GM12878 (cell line): ENCODE results near the gene RNASE12. TPM values are rescaled to one million over a fixed set of nuclear protein-coding genes. Genes with fewer than 3 reads are reported as not detected.
A peak's percentile ranks its signal among the peaks of the same experiment; 100 is the strongest.

Source experiments
- ATAC-seq: fragments of 200-7000 bp; cut with Tn5 transposase; 3 replicates; pipeline ENCODE4 v1.9.1; 2020; ENCODE audit warnings: mild to moderate bottlenecking, moderate library complexity
- BruUV-seq: library from RNA; stranded (reverse); fragments of 400-500 nt; replicated peaks from 2 replicates; lab custom pipeline; 2021; lab: Mats Ljungman, UMichigan
- CTCF ChIA-PET: fragments of 300-600 bp; sonication (Branson Sonifier 250); formaldehyde crosslinking; extraction: SDS; loops from one replicate; lab custom pipeline; 2021; ENCODE audit warnings: inconsistent platforms; lab: Yijun Ruan, JAX
- POLR2A ChIA-PET: fragments of 350-600 bp; formaldehyde crosslinking; extraction: SDS; loops from one replicate; lab custom pipeline; 2021; ENCODE audit warnings: inconsistent platforms; lab: Charles Lee
- RAD21 ChIA-PET: fragments of 300-600 bp; sonication (Branson Sonifier 250); formaldehyde crosslinking; loops from one replicate; lab custom pipeline; 2023; ENCODE audit warnings: antibody characterized with exemption; ENCODE audit not compliant: unreplicated experiment; lab: Charles Lee
- SMC1A ChIA-PET: fragments of 300-600 bp; sonication (Branson Sonifier 250); formaldehyde crosslinking; loops from one replicate; lab custom pipeline; 2023; ENCODE audit not compliant: unreplicated experiment, uncharacterized antibody; lab: Charles Lee
- DNase-seq: peaks from one replicate; pipeline ENCODE4 v3.0.0-alpha.2; 2011; ENCODE audit warnings: low read depth, low spot score
- FAIRE-seq: peaks from 3 replicates; lab custom pipeline; 2011; peaks lifted over from hg19 to GRCh38; lab: Jason Lieb, UNC
- H2AFZ ChIP-seq: 2 replicates; pipeline ENCODE4 v1.6.0; 2011; ENCODE audit warnings: low read depth, low read length, control low read depth; ENCODE audit not compliant: control insufficient read depth
- H3K27ac ChIP-seq: 2 replicates; pipeline ENCODE4 v1.5.1; 2011; ENCODE audit warnings: control low read depth; ENCODE audit not compliant: control insufficient read depth, insufficient read depth
- H3K27me3 ChIP-seq, 2 experiments: replicated peaks in 1 of 2; 2 replicates each; pipeline versions ENCODE4 v1.6.0 to v1.6.1; 2011; ENCODE audit warnings: low read length in 1 of 2; ENCODE audit not compliant: control insufficient read depth in 2 of 2, insufficient read depth in 2 of 2
- H3K36me3 ChIP-seq, 2 experiments: 2 replicates each; pipeline ENCODE4 v1.5.1; 2011; ENCODE audit warnings: low read length in 1 of 2; ENCODE audit not compliant: control insufficient read depth in 2 of 2, insufficient read depth in 2 of 2
- H3K4me1 ChIP-seq: 2 replicates; pipeline ENCODE4 v1.6.1; 2011; ENCODE audit warnings: mild to moderate bottlenecking, low read length, moderate library complexity, mixed read lengths; ENCODE audit not compliant: control insufficient read depth, insufficient read depth
- H3K4me2 ChIP-seq: 2 replicates; pipeline ENCODE4 v1.6.0; 2011; ENCODE audit warnings: control low read depth; ENCODE audit not compliant: control insufficient read depth, insufficient read depth
- H3K4me3 ChIP-seq: fragments of 200-600 bp; sonication (generic); 2 replicates; pipeline ENCODE4 v1.5.1; 2016
- H3K79me2 ChIP-seq: 2 replicates; pipeline ENCODE4 v1.6.0; 2011; ENCODE audit warnings: low read length; ENCODE audit not compliant: control insufficient read depth, insufficient read depth
- H3K9ac ChIP-seq: 2 replicates; pipeline ENCODE4 v1.8.0; 2011; ENCODE audit warnings: low read length, control low read depth, mixed read lengths; ENCODE audit not compliant: control insufficient read depth, insufficient read depth
- H3K9me3 ChIP-seq: replicated peaks from 3 replicates; pipeline ENCODE4 v1.5.1; 2011; ENCODE audit warnings: mild to moderate bottlenecking, low read length; ENCODE audit not compliant: control insufficient read depth, insufficient read depth
- H4K20me1 ChIP-seq: 2 replicates; pipeline ENCODE4 v1.6.0; 2011; ENCODE audit not compliant: control insufficient read depth, insufficient read depth
- ASH2L ChIP-seq: fragments of 300-600, 200-600 bp; sonication (generic); IDR thresholded peaks from 2 replicates; pipeline ENCODE4 v1.6.1; 2017; ENCODE audit warnings: low read depth, mild to moderate bottlenecking, borderline replicate concordance
- CTCF ChIP-seq, 3 experiments: IDR thresholded peaks in 2 of 3; conservative IDR thresholded peaks in 1 of 3; 2 replicates each; pipeline ENCODE4 v1.5.1; 2011; ENCODE audit warnings: low read depth in 3 of 3, low read length in 3 of 3, mild to moderate bottlenecking in 3 of 3, control low read depth in 2 of 3, moderate library complexity in 2 of 3, inconsistent platforms in 1 of 3, mixed read lengths in 1 of 3; ENCODE audit not compliant: control insufficient read depth in 2 of 3, insufficient read depth in 1 of 3; ENCODE audit errors: extremely low read depth in 1 of 3
- EP300 ChIP-seq, 2 experiments: fragments of 150-350 bp in 1 of 2; IDR thresholded peaks; 2 replicates each; pipeline ENCODE4 v1.6.1; 2011 to 2012; ENCODE audit warnings: low read depth in 2 of 2, low read length in 2 of 2, borderline replicate concordance in 1 of 2, improper control_type of control experiment in 1 of 2, inconsistent platforms in 1 of 2; ENCODE audit not compliant: control insufficient read depth in 1 of 2
- FOXM1 ChIP-seq: IDR thresholded peaks from 2 replicates; pipeline ENCODE4 v1.6.1; 2012; ENCODE audit warnings: low read depth, mild to moderate bottlenecking, inconsistent platforms, low read length, moderate library complexity
- IRF5 ChIP-seq: fragments of 450-650 bp; IDR thresholded peaks from 2 replicates; pipeline ENCODE4 v1.6.1; 2017; ENCODE audit warnings: borderline replicate concordance
- JUND ChIP-seq: IDR thresholded peaks from 2 replicates; pipeline ENCODE4 v1.6.1; 2012; ENCODE audit warnings: low read depth, mild to moderate bottlenecking, low read length, improper control_type of control experiment, moderate library complexity
- MLLT1 ChIP-seq: fragments of 450-650 bp; IDR thresholded peaks from 2 replicates; pipeline ENCODE4 v1.6.1; 2016; ENCODE audit warnings: mild to moderate bottlenecking
- MTA2 ChIP-seq: fragments of 450-650 bp; IDR thresholded peaks from 2 replicates; pipeline ENCODE4 v1.6.1; 2016; ENCODE audit warnings: low read depth, mild to moderate bottlenecking, moderate library complexity
- NFIC ChIP-seq: IDR thresholded peaks from 2 replicates; pipeline ENCODE4 v1.6.1; 2012; ENCODE audit warnings: low read depth, mild to moderate bottlenecking, inconsistent platforms, low read length, moderate library complexity
- NFYB ChIP-seq: IDR thresholded peaks from 2 replicates; pipeline ENCODE4 v1.6.1; 2011; ENCODE audit warnings: low read depth, mild to moderate bottlenecking, low read length, improper control_type of control experiment, moderate library complexity; ENCODE audit not compliant: insufficient read depth
- NR2C2 ChIP-seq: IDR thresholded peaks from 2 replicates; pipeline ENCODE4 v1.6.1; 2011; ENCODE audit warnings: borderline replicate concordance, low read depth; ENCODE audit not compliant: control insufficient read depth, insufficient read length
- SMAD5 ChIP-seq: IDR thresholded peaks from 2 replicates; pipeline ENCODE4 v1.6.1; 2016; ENCODE audit warnings: antibody characterized with exemption, low read depth
- SMC3 ChIP-seq: IDR thresholded peaks from 2 replicates; pipeline ENCODE4 v1.6.1; 2011; ENCODE audit warnings: low read length, improper control_type of control experiment, borderline replicate concordance
- SUZ12 ChIP-seq: fragments of 200-600 bp; sonication (generic); IDR thresholded peaks from one replicate; pipeline ENCODE4 v1.6.1; 2018; ENCODE audit warnings: antibody characterized with exemption, mild to moderate bottlenecking; ENCODE audit not compliant: unreplicated experiment
- WRNIP1 ChIP-seq: IDR thresholded peaks from 2 replicates; pipeline ENCODE4 v1.6.1; 2011; ENCODE audit warnings: low read depth, low read length, improper control_type of control experiment, borderline replicate concordance
- YY1 ChIP-seq: IDR thresholded peaks from 2 replicates; pipeline ENCODE4 v1.6.1; 2011; ENCODE audit warnings: low read depth, mild to moderate bottlenecking, low read length
- WGBS: methylation state at CpG from one replicate; pipeline ENCODE4 v1.1.6; 2016; ENCODE audit warnings: low lambda C conversion rate; ENCODE audit not compliant: insufficient replicate concordance, insufficient coverage; ENCODE audit errors: missing lambda C conversion rate; 5-methylcytosine and 5-hydroxymethylcytosine counted together
- in situ Hi-C: fragments of 300-500 bp; cut with MboI; formaldehyde crosslinking; loops from 9 replicates; pipeline ENCODE4 v1.14.3; 2018; ENCODE audit warnings: mixed read lengths
- intact Hi-C: fragments of 100-400 bp; cut with micrococcal nuclease; formaldehyde crosslinking; loops from one replicate; pipeline ENCODE4 v1.14.2; 2022; ENCODE audit not compliant: unreplicated experiment
- polyA plus RNA-seq, 11 experiments: library from polyadenylated mRNA; depleted of rRNA in 4 of 11; unstranded in 6 of 11; stranded (reverse) in 5 of 11; fragments of >200 nt; fragmentation: Nextera tagmentation in 4 of 11; fragmentation: Illumina TruSeq in 1 of 11; extraction: Ambion mirVana in 4 of 11; extraction: Trizol in 1 of 11; gene quantifications; 1 replicate in 1 of 11; 2 replicates in 10 of 11; pipeline versions ENCODE4 v1.2.1 to v1.2.3, GENCODE V29; 2011 to 2016; ENCODE audit warnings: inconsistent platforms in 2 of 11, missing spikeins in 2 of 11, low read depth in 1 of 11
- total RNA-seq, 4 experiments: library from RNA; depleted of rRNA in 3 of 4; stranded (reverse); fragments of >200 nt in 3 of 4; fragmentation: Illumina TruSeq in 1 of 4; extraction: Trizol in 1 of 4; gene quantifications; 2 replicates each; pipeline versions ENCODE4 v1.2.1 to v1.2.3, GENCODE V29; 2013 to 2021

RNASE12 gene
- total and polyA plus RNA-seq, 10 of the 15 experiments (the other 5 are each of a cell fraction or from before 2014, with no cell fraction given) = not detected

- TF ChIP-seq FOXM1 (no peak), MTA2 (no peak), EP300 (IDR thresholded peaks at IDR 0.05; ENCODE audit: borderline replicate concordance in 1 of 2, control insufficient read depth in 1 of 2, low read depth in 2 of 2, low read length in 2 of 2) (no peak)
These were observed 15.7 kb upstream of the RNASE12 start (continued) for GRCh38 chr14:20606902-20607242.

- BruUV-seq = no TSS peak
- no peaks in the 10 kb centered on the region for H3K27me3 ChIP-seq
- no peak for ATAC-seq
- no peak overlapping the region for H3K9ac ChIP-seq
- ChIA-PET RAD21 (interaction anchor here (1.2 to 6.3 kb wide), 6 partner anchors 85 to 279 kb away, joined by 3 to 77 read pairs (median 26); partner anchors contain the start of gene TEP1), CTCF (interaction anchor here (0.7 to 10.3 kb wide), 10 partner anchors 24 to 277 kb away, joined by 3 to 216 read pairs (median 14); partner anchors contain the start of genes ANG, CCNB1IP1 and TEP1), SMC1A (interaction anchor here (0.7 to 6.5 kb wide), 7 partner anchors 8 to 278 kb away, joined by 3 to 110 read pairs (median 14); partner anchors contain the start of gene TEP1), POLR2A (interaction anchor here (1.5 kb wide), 1 partner anchor 274 kb away, joined by 5 read pairs; no protein-coding TSS in a partner anchor)
- H3K4me3 ChIP-seq = no peak overlapping the region
- 13% methylated on average over 8 of the region's 8 CpGs for WGBS
- H3K36me3 ChIP-seq = no peaks in the 10 kb centered on the region
- FAIRE-seq = no peak
- H4K20me1 ChIP-seq = no peaks in the 10 kb centered on the region
- H3K4me1 ChIP-seq = peaks cover 15% of the 10 kb centered on the region
- no peaks in the 10 kb centered on the region for H3K9me3 ChIP-seq
- H3K4me2 ChIP-seq = no peak overlapping the region
- H3K27ac ChIP-seq = no peak overlapping the region
- no peak overlapping the region for H2AFZ ChIP-seq
- intact Hi-C loops (loop anchor here (1.0 kb wide), 1 partner anchor 193 kb away; the partner anchor contains the start of gene TEP1), in situ Hi-C loops (loop anchor here (5.0 kb wide), 1 partner anchor 279 kb away; no protein-coding TSS in a partner anchor)
- no peaks in the 10 kb centered on the region for H3K79me2 ChIP-seq
- DNase-seq = no peak
- TF ChIP-seq SUZ12 (no peak), WRNIP1 (no peak), YY1 (no peak), CTCF (IDR thresholded peaks at IDR 0.05 in 2 of 3, conservative IDR thresholded peaks at IDR 0.05 in 1 of 3; ENCODE audit: control insufficient read depth in 2 of 3, extremely low read depth in 1 of 3, insufficient read depth in 1 of 3, low read depth in 3 of 3, low read length in 3 of 3) (peak; percentile 46 to 58 (median 47); a peak in 4 of 6 replicates), SMAD5 (no peak), NFIC (no peak), JUND (no peak), NFYB (no peak), NR2C2 (no peak), SMC3 (peak; percentile 44; the same call in 1 of the 2 replicates), ASH2L (no peak), IRF5 (no peak), MLLT1 (no peak)
These were observed 15.2 kb upstream of the RNASE12 start for GRCh38 chr14:20606190-20606901.
